GM19043 (cell line): ENCODE data around the gene MYO18A.
"Not testable (repeated sequence)": the region's sequence is repeated elsewhere in the genome, so short reads cannot be mapped to it uniquely, and the experiment has no call there.

Experiments
- ATAC-seq: cut with Tn5 transposase; IDR thresholded peaks from one replicate; pipeline ENCODE4 v1.9.1; 2021; ENCODE audit warnings: low read depth; ENCODE audit not compliant: unreplicated experiment

MYO18A gene

GRCh38 chr17:29109477-29110371 is 70.5 kb downstream of the MYO18A start:
- no peak for ATAC-seq

GRCh38 chr17:29108823-29109476 is 71.2 kb downstream of the MYO18A start:
- ATAC-seq: no peak

- ATAC-seq: no peak
Measured at GRCh38 chr17:29107933-29108822, 72.0 kb downstream of the MYO18A start.

GRCh38 chr17:29107084-29107483 is 73.1 kb downstream of the MYO18A start:
- ATAC-seq: no peak

- ATAC-seq: no peak
Measured at GRCh38 chr17:29103341-29103740, 76.9 kb downstream of the MYO18A start.

GRCh38 chr17:29102741-29103181 is 77.4 kb downstream of the MYO18A start:
- ATAC-seq: no peak

GRCh38 chr17:29102046-29102445 is 78.2 kb downstream of the MYO18A start:
- no peak for ATAC-seq

- ATAC-seq: no peak
Measured at GRCh38 chr17:29100296-29100695, 79.9 kb downstream of the MYO18A start.

- no peak for ATAC-seq
Measured at GRCh38 chr17:29099527-29099926, 80.7 kb downstream of the MYO18A start.

GRCh38 chr17:29096094-29096493 is 84.1 kb downstream of the MYO18A start:
- ATAC-seq: no peak

GRCh38 chr17:29095439-29095838 is 84.8 kb downstream of the MYO18A start:
- ATAC-seq: no peak

- no peak for ATAC-seq
Measured at GRCh38 chr17:29094101-29094708, 86.0 kb downstream of the MYO18A start.

GRCh38 chr17:29093090-29093871 is 86.9 kb downstream of the MYO18A start:
- ATAC-seq: no peak

- ATAC-seq: no peak
Measured at GRCh38 chr17:29091606-29092289, 88.5 kb downstream of the MYO18A start.

GRCh38 chr17:29090750-29091605 is 89.2 kb downstream of the MYO18A start:
- no peak for ATAC-seq

- no peak for ATAC-seq
Measured at GRCh38 chr17:29090108-29090507, 90.1 kb downstream of the MYO18A start.

GRCh38 chr17:29089601-29090044 is 90.6 kb downstream of the MYO18A start:
- no peak for ATAC-seq

GRCh38 chr17:29088782-29089181 is 91.4 kb downstream of the MYO18A start:
- ATAC-seq: not testable (repeated sequence)
